Loucy (cell line): Measurements from ENCODE around the gene CD38.

ENCODE experiments used
- EZH2phosphoT487 ChIP-seq: fragments of 200-600 bp; IDR thresholded peaks from 2 replicates; pipeline ENCODE4 v1.6.1; 2018; ENCODE audit warnings: antibody characterized with exemption, mild to moderate bottlenecking, moderate library complexity, borderline replicate concordance
- TF ChIP-seq, protein P1 (sequence below): fragments of 200-600 bp; sonication (generic); conservative IDR thresholded peaks from 2 replicates; pipeline ENCODE4 v1.5.1; 2014; ENCODE audit warnings: mild to moderate bottlenecking, antibody characterized with exemption, low read length

DNA sequence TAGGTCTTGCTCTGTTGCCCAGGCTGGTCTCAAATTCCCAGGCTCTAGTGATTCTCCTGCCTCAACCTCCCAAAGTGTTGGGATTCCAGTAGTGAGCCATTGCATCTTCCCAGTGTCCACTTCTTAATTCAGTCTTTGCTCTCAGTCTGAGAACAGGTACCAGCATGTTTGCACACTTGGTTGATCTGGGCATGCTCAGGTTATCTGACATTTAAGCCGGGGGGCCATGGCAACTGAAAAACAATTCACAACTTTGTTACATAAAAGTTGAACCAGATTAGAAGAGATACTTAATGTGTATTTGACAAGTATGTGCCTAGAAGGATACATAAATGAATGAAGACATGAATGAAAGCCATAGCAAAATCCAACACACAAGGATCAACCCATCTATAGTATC is 121.4 kb downstream of the CD38 start:
- TF ChIP-seq, protein P1, sequence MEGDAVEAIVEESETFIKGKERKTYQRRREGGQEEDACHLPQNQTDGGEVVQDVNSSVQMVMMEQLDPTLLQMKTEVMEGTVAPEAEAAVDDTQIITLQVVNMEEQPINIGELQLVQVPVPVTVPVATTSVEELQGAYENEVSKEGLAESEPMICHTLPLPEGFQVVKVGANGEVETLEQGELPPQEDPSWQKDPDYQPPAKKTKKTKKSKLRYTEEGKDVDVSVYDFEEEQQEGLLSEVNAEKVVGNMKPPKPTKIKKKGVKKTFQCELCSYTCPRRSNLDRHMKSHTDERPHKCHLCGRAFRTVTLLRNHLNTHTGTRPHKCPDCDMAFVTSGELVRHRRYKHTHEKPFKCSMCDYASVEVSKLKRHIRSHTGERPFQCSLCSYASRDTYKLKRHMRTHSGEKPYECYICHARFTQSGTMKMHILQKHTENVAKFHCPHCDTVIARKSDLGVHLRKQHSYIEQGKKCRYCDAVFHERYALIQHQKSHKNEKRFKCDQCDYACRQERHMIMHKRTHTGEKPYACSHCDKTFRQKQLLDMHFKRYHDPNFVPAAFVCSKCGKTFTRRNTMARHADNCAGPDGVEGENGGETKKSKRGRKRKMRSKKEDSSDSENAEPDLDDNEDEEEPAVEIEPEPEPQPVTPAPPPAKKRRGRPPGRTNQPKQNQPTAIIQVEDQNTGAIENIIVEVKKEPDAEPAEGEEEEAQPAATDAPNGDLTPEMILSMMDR = no peak
- TF ChIP-seq EZH2phosphoT487 = no peak
